HG02943 (cell line): ENCODE measurements around the gene CARD19.

Experiments used
- ATAC-seq: cut with Tn5 transposase; IDR thresholded peaks from one replicate; pipeline ENCODE4 v1.9.1; 2021; ENCODE audit warnings: mild to moderate bottlenecking, low read depth, moderate library complexity; ENCODE audit not compliant: unreplicated experiment

Gene CARD19

DNA sequence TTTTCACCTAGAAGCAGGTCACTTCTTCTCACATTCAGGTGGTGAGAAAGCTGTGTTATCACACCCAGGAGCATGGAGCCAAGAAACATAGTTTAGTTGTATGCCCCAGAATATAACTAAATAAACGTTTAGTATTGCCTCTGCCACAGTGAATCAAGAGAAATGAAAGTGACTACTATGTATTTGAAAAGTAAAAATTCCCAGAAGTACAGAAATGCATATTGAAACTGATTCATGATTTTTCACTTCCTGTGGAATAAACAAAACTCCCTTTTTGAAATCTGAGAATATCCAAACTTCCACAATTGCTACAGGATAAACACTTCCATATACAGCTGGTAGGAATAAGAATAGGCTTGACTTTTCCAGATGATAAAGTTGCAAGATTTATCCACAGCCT, 53.3 kb downstream of the CARD19 start:
- no peak for ATAC-seq

DNA sequence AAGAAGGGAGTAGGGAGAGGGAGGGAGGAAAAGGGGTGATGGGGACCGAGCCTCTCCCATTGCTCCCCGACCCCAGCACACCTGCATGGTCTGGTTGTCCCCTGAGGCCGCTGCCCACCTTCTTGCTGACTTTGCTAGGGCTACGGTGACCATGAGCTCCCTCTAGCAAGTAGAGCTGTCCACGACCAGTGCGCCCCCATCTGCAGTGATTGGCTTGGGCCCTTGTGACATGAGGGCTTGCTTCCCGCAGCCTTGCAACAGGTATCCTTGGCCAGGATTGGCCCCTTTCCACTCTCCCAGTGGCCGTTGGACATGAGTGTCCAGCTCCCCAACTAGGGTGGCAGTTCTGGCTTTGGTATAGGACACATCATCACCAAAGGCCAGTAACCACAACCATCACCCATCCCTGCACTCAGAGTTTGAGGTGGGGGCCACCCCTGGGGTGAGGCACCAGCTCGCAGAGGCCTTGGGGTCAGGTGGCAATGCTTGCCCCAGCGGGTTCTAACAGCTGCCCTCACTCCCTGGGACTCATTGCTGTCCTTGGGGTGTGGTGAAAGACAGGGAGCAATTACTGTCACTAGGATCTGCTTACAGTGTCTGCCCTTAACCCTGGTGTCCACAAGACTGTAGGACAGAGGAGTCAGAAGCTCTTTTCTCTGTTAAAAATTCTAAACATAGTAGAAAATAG, 55.2 kb downstream of the CARD19 start:
- no peak for ATAC-seq

DNA sequence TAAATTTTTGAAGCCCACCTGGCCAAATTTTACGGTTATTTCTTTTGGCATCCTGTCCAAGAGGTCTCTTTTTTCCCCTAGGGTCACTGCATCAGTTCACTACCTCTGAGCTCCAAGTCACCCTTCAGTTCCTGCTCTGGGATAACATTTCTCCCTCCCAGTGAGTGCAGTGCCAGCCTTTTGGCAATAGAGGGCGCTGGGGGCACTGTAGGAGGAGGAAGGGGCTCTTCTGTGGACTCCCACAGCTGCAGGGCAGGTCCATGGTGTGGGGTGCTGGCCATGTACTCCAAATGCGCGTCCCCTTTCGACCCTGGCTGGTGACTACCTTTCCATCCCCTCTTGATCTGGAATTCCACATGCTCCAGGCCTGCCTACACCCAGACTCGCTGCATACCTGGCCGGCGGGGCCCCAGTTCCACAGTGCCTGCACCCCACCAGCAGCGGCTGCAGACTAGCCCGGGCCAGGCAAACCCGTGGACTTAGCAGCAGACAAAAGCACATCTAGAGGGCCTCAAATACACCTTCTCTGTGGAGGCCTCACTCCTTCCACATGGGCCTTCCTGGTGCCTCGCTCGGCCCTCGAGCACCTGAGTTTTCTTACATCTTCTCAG, 58.4 kb downstream of the CARD19 start:
- no peak for ATAC-seq

DNA sequence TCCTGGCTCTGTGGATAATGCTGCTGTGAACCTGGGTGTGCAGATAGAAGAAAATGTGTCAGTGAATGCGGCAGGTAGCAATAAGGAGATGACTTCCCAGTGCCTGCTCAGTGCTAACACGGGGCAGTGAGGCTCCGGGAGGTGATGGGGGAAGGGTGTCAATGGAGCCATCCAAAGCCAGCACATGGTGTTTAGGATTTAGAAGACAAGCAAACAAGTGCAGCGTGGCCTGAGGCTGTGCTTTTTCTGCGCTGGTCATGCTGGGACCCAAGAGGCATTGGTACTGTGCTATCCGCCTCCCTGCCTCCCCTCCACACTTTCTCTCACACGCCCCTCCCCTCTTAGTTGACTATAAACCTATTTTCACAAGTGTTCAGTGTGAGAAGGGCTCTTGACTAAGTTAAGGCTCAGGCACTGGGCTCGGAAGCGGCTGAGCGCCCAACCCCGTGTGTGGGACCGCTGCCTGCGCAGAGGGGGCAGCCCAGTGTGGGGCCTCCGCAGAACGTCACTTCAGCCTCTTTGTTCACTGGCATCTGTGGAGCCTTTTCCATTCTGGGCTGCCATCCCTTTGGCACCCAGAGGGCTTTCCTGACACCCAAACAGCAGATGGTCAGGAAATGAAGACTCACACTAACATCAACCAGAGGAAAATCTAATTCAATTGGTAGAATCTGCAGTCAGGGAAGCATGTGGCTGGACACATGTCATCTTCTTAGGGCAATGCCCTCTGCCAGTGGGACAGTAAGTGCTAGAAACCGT, 59.9 kb downstream of the CARD19 start:
- no peak for ATAC-seq

DNA sequence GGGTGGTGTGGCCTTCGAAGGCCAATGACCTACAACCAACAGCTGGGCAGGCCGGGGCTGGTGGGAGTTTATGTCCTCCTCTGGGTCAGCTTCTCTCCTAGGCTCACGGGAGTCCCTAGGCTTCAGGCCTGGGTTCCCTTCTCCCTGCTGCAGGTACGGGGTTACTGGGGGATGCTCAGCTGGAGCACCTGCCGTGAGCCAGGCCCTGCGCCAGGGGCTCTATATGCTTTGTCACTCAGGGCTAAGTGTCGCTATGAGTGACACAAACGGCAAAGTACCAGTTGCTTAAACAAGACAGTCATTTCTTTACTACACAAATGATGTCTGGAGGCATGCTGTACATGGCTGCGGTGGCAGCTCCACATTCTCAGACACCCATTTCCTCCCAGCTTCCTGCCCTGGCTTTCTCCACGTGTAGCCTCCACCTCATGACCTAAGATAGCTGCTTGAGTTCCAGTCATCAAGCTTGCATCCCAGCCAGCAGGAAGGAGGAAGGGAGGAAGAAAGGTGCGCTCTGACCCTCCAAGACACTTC, 60.5 kb downstream of the CARD19 start:
- ATAC-seq, result no peak

DNA sequence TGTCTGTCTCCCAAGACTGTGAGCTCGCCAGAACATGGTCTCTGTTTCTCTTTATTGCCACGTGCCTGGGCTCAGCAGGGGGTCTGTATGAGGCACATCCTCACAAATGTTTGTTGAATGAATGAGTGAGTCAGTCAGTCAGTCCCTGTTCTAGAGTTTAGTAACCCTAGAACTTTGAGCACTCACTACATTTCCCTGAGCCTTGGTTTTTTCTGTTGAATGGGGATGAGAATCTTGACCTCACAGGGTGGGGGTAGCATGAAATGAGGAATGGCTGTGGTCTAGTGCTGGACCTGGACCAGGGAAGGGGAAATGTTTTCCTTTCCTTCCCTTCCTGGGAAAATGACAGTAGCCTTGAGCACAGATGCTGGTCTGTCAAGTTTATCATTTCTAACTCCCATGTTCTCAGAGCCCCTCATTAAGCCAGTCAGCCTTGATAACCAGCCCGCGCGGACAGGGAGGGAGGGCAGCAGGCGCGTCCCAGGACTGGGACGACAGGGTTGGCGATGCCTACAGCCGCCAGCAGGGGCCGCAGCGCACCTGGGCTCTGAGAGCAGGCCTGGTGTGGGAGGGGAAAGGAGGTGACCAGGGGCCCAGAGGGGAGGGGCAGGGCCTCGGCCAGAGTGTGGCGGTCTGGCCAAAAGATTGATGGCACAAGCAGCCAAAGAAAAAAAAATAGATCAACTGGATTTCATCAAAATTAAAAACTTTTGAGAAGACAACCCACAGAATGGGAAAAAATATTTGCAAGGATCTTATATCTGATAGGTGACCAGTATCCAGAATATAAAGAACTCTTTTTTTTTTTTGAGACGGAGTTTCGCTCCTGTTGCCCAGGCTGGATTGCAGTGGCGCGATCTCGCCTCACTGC, 63.8 kb downstream of the CARD19 start:
- no peak for ATAC-seq

DNA sequence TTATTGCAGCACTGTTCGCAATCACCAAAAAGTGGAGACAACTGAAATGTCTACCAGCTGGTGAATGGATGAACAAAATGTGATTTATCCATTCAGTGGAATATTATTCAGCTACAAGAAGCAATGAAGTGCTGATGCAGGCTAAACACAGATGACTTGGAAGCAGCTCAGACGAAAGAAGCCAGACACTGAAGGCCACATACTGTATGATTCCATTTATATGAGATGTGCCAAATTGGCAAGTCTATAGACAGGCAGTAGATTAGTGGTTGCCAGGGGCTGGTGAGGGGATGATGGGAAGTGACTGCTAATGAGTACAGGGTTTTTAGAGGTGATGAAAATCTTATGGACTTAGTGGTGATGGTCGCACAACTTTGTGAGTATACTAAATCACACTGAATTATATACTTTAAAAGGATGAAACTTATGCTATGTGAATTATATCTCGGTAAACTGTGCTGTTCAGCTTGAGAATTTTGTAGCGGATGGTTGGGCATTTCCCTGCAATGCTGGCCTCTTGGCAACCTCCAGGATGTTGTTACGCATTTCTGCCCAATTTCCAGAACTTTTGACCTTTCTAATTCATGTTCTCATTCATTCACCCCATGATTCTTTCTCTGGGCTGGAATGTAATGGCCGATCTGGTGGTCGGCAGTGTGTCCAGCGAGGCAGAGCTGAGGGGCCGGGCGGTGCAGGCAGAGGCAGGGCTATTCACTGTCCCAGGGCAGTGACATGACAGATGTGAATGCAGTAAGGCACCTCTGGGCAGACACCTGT, 66.0 kb downstream of the CARD19 start:
- no peak for ATAC-seq
